B cell (primary cell): ENCODE data around the gene ANKRD9. TPM values are rescaled to one million over a fixed set of nuclear protein-coding genes. Genes with fewer than 3 reads are reported as not detected.

Experiments
- ATAC-seq: fragments of 200-7000 bp; cut with Tn5 transposase; one replicate; pipeline ENCODE4 v1.10.0; 2021; ENCODE audit warnings: low read depth, mild to moderate bottlenecking, moderate number of reproducible peaks, moderate library complexity
- CTCF ChIA-PET: fragments of 350-600 bp; sonication (Branson Sonifier 250); formaldehyde crosslinking; loops from one replicate; lab custom pipeline; 2021; ENCODE audit warnings: antibody characterized with exemption, inconsistent platforms; lab: Charles Lee
- POLR2A ChIA-PET: fragments of 350-600 bp; sonication (Branson Sonifier 250); formaldehyde crosslinking; loops from one replicate; lab custom pipeline; 2021; ENCODE audit warnings: antibody characterized with exemption; lab: Charles Lee
- DNase-seq: peaks from one replicate; pipeline ENCODE4 v3.0.0; 2013
- H2AFZ ChIP-seq: 2 replicates; pipeline ENCODE4 v1.6.1; 2012; ENCODE audit warnings: mild to moderate bottlenecking, low read depth, low read length; ENCODE audit not compliant: insufficient read depth, poor library complexity, severe bottlenecking
- H3K27ac ChIP-seq, 2 donors: 1 replicate in 1 of 2; 2 replicates in 1 of 2; pipeline ENCODE4 v1.5.1; 2012 to 2013; ENCODE audit warnings: low read length in 2 of 2, mild to moderate bottlenecking in 2 of 2, moderate library complexity in 1 of 2
- H3K27me3 ChIP-seq, 4 experiments: fragments of 200-600 bp in 1 of 4; sonication (generic) in 1 of 4; replicated peaks in 1 of 4; 1 replicate in 2 of 4; 2 replicates in 2 of 4; pipeline versions ENCODE4 v1.6.1 to v1.7.0; 2013 to 2016; ENCODE audit warnings: low read length in 3 of 4, mild to moderate bottlenecking in 2 of 4, mixed read lengths in 1 of 4, moderate library complexity in 1 of 4; ENCODE audit not compliant: insufficient read depth in 4 of 4, control insufficient read depth in 3 of 4; ENCODE audit errors: control extremely low read depth in 1 of 4
- H3K36me3 ChIP-seq, 2 experiments: replicated peaks in 1 of 2; 1 replicate in 1 of 2; 2 replicates in 1 of 2; pipeline versions ENCODE4 v1.6.1 to v1.7.1; 2013; ENCODE audit warnings: low read length in 1 of 2; ENCODE audit not compliant: insufficient read depth in 2 of 2, control insufficient read depth in 1 of 2; ENCODE audit errors: control extremely low read depth in 1 of 2, extremely low read depth in 1 of 2
- H3K4me1 ChIP-seq, 2 donors: fragments of 200-600 bp in 1 of 2; sonication (generic) in 1 of 2; 1 replicate in 1 of 2; 2 replicates in 1 of 2; pipeline versions ENCODE4 v1.5.1 to v1.6.1; 2013 to 2017; ENCODE audit warnings: low read length in 2 of 2; ENCODE audit not compliant: control insufficient read depth in 2 of 2, insufficient read depth in 2 of 2
- H3K4me2 ChIP-seq: replicated peaks from 2 replicates; pipeline ENCODE3; 2012; ENCODE audit warnings: mild to moderate bottlenecking, low read depth, low read length; ENCODE audit not compliant: poor library complexity, severe bottlenecking
- H3K4me3 ChIP-seq, 5 experiments: fragments of 200-600 bp in 1 of 5; sonication (generic) in 1 of 5; 1 replicate in 3 of 5; 2 replicates in 2 of 5; pipeline versions ENCODE4 v1.5.1 to v1.7.0; 2011 to 2016; ENCODE audit warnings: low read length in 4 of 5, mild to moderate bottlenecking in 4 of 5, low read depth in 2 of 5, control low read depth in 1 of 5, moderate library complexity in 1 of 5; ENCODE audit not compliant: insufficient read depth in 1 of 5; ENCODE audit errors: control extremely low read depth in 1 of 5, extremely low read depth in 1 of 5
- H3K79me2 ChIP-seq: fragments of 200-600 bp; sonication (generic); one replicate; pipeline ENCODE4 v1.6.0; 2016; ENCODE audit warnings: low read length; ENCODE audit not compliant: control insufficient read depth, insufficient read depth
- H3K9ac ChIP-seq: fragments of 200-600 bp; sonication (generic); 2 replicates; pipeline ENCODE4 v1.6.1; 2017; ENCODE audit warnings: mild to moderate bottlenecking, low read length, moderate library complexity
- H3K9me3 ChIP-seq, 3 donors: one replicate each; pipeline versions ENCODE4 v1.6.1 to v1.7.1; 2013; ENCODE audit warnings: low read length in 2 of 3; ENCODE audit not compliant: control insufficient read depth in 2 of 3, insufficient read depth in 1 of 3; ENCODE audit errors: control extremely low read depth in 1 of 3
- H4K20me1 ChIP-seq: 2 replicates; pipeline ENCODE4 v1.6.0; 2012; ENCODE audit warnings: mild to moderate bottlenecking, low read length; ENCODE audit not compliant: insufficient read depth, control insufficient read depth, poor library complexity, severe bottlenecking
- H3K27ac Mint-ChIP-seq: one replicate; pipeline ENCODE4 v1.8.0; 2021; ENCODE audit warnings: mixed read lengths
- H3K27me3 Mint-ChIP-seq: one replicate; pipeline ENCODE4 v1.8.0; 2021; ENCODE audit warnings: mixed read lengths
- H3K4me1 Mint-ChIP-seq: one replicate; pipeline ENCODE4 v1.8.0; 2021; ENCODE audit warnings: mixed read lengths
- H3K4me3 Mint-ChIP-seq: one replicate; pipeline ENCODE4 v1.8.0; 2021; ENCODE audit warnings: mixed read lengths
- H3K9me3 Mint-ChIP-seq: one replicate; pipeline ENCODE4 v1.8.0; 2022; ENCODE audit warnings: mixed read lengths; ENCODE audit not compliant: insufficient read depth
- EZH2 ChIP-seq: IDR thresholded peaks from 2 replicates; pipeline ENCODE4 v1.6.1; 2012; ENCODE audit warnings: borderline replicate concordance, low read depth, mild to moderate bottlenecking, moderate library complexity, low read length; ENCODE audit not compliant: insufficient read depth, poor library complexity, severe bottlenecking
- WGBS: methylation state at CpG from one replicate; pipeline ENCODE4 v1.1.5; 2013; ENCODE audit warnings: missing lambda C conversion rate; ENCODE audit not compliant: insufficient coverage; 5-methylcytosine and 5-hydroxymethylcytosine counted together
- intact Hi-C: fragments of 100-400 bp; cut with micrococcal nuclease; formaldehyde crosslinking; loops from one replicate; pipeline ENCODE4 v1.10.0; 2022
- polyA plus RNA-seq: library from polyadenylated mRNA; depleted of rRNA; stranded (reverse); fragments of >200 nt; gene quantifications from 2 replicates; pipeline ENCODE4 v1.2.3, GENCODE V29; 2012
- total RNA-seq, 2 donors: library from RNA; stranded (reverse); fragments of 120-200 nt in 1 of 2; gene quantifications; 1 replicate in 1 of 2; 2 replicates in 1 of 2; pipeline versions ENCODE4 v1.2.3 to v1.2.4, GENCODE V29; 2013 to 2022
- TF ChIP-seq, protein P1 (sequence below): fragments of 200-600 bp; IDR thresholded peaks from one replicate; pipeline ENCODE4 v1.8.0; 2022; ENCODE audit warnings: antibody characterized with exemption, mild to moderate bottlenecking

Gene ANKRD9
- total and polyA plus RNA-seq, 2 donors (not counting 1 experiment from before 2014, with no cell fraction given): 1.4 to 1.5 TPM

DNA sequence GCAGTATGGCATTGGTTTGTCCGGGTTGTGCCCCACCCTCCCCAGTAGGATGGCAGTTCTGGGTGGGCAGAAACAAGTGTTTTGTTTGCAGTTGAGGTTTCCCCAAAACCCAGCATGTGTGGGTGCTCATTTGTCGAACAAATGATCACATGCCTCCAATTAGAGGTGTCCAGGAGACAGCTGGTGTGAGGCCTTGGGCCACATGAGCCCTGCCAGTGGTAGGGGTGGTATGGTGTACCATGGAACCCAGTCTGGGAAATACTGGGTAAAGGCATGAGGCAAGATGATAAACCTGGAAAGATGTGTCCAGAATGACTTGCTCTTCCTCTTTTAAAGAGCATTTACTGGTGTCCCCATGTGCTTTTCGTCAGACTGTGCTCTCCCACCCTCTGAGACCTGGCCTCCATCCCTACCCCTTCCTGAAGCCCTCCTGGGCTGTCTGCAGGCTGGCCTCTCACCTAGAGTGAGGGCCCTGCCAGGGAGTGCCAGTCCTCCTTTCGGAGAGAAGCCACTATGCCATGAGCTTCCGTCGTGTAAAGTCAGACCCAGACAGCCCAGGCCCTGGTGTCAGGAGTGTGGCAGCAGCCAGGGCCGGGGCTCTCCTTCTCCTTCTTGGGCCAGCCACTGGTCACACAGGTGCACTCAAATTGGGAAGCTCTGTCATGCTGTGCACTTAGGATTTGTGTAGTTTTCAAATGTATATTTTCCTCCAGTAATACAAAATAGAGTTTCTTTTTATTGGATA lies 17.6 kb downstream of the ANKRD9 start:
- H3K4me2 ChIP-seq: no peak overlapping the region
- POLR2A ChIA-PET: no interaction called here
- no peak overlapping the region for H3K27ac Mint-ChIP-seq
- no peak for ATAC-seq
- H3K4me1 Mint-ChIP-seq: no peaks in the 10 kb centered on the region
- no peak for DNase-seq
- 91% methylated on average over 7 of the region's 7 CpGs for WGBS
- no peaks in the 10 kb centered on the region for H4K20me1 ChIP-seq
- H3K4me3 Mint-ChIP-seq: no peak overlapping the region
- no peak overlapping the region for H2AFZ ChIP-seq
- H3K4me1 ChIP-seq: no peaks in the 10 kb centered on the region
- intact Hi-C loops: no loop called here
- H3K4me3 ChIP-seq: no peak overlapping the region
- H3K9me3 ChIP-seq: no peaks in the 10 kb centered on the region
- no peak overlapping the region for H3K27ac ChIP-seq
- no peaks in the 10 kb centered on the region for H3K79me2 ChIP-seq
- H3K27me3 Mint-ChIP-seq: no peaks in the 10 kb centered on the region
- CTCF ChIA-PET: no interaction called here
- no peaks in the 10 kb centered on the region for H3K36me3 ChIP-seq
- no peak overlapping the region for H3K9ac ChIP-seq
- H3K9me3 Mint-ChIP-seq: no peaks in the 10 kb centered on the region
- H3K27me3 ChIP-seq: no peaks in the 10 kb centered on the region
- no peak for TF ChIP-seq EZH2
- TF ChIP-seq, protein P1, sequence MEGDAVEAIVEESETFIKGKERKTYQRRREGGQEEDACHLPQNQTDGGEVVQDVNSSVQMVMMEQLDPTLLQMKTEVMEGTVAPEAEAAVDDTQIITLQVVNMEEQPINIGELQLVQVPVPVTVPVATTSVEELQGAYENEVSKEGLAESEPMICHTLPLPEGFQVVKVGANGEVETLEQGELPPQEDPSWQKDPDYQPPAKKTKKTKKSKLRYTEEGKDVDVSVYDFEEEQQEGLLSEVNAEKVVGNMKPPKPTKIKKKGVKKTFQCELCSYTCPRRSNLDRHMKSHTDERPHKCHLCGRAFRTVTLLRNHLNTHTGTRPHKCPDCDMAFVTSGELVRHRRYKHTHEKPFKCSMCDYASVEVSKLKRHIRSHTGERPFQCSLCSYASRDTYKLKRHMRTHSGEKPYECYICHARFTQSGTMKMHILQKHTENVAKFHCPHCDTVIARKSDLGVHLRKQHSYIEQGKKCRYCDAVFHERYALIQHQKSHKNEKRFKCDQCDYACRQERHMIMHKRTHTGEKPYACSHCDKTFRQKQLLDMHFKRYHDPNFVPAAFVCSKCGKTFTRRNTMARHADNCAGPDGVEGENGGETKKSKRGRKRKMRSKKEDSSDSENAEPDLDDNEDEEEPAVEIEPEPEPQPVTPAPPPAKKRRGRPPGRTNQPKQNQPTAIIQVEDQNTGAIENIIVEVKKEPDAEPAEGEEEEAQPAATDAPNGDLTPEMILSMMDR: no peak

DNA sequence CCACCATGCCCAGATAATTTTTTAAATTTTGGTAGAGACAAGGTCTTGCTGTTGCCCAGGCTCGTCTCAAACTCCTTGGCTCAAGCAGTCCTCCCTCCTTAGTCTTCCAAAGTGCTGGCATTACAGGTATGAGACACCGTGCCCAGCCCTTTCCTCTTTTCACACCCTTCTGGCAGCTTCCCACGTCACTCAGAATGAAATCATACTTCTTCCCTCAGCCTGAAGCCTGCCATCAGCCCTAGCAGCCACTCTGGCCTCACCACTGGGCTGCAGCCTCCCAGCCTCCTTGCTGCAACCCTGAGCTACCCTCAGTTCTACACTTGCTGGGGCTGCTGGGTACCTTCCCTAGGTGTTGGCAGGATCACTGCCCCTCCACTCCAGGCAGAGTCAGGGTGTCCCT lies 18.2 kb downstream of the ANKRD9 start:
- Histone ChIP-seq H3K36me3 (no peaks in the 10 kb centered on the region), H3K4me3 (no peak overlapping the region), H3K4me2 (no peak overlapping the region), H4K20me1 (no peaks in the 10 kb centered on the region), H3K79me2 (no peaks in the 10 kb centered on the region), H3K27me3 (no peaks in the 10 kb centered on the region), H3K27ac (no peak overlapping the region), H2AFZ (no peak overlapping the region), H3K9ac (no peak overlapping the region), H3K9me3 (no peaks in the 10 kb centered on the region), H3K4me1 (no peaks in the 10 kb centered on the region)
- WGBS: 86% methylated on average over 3 of the region's 3 CpGs
- Mint-ChIP-seq H3K4me1 (no peaks in the 10 kb centered on the region), H3K27ac (no peak overlapping the region), H3K9me3 (no peaks in the 10 kb centered on the region), H3K27me3 (no peaks in the 10 kb centered on the region), H3K4me3 (no peak overlapping the region)
- POLR2A ChIA-PET: no interaction called here
- CTCF ChIA-PET: no interaction called here
- TF ChIP-seq, protein P1: no peak
- TF ChIP-seq EZH2: no peak
- no peak for DNase-seq
- intact Hi-C loops: no loop called here
- no peak for ATAC-seq
